B cell (primary cell): ENCODE data around the gene GATA3.

ENCODE experiments used
- EZH2 ChIP-seq: IDR thresholded peaks from 2 replicates; pipeline ENCODE4 v1.6.1; 2012; ENCODE audit warnings: borderline replicate concordance, low read depth, mild to moderate bottlenecking, moderate library complexity, low read length; ENCODE audit not compliant: insufficient read depth, poor library complexity, severe bottlenecking
- TF ChIP-seq, protein P1 (sequence below): fragments of 200-600 bp; IDR thresholded peaks from one replicate; pipeline ENCODE4 v1.8.0; 2022; ENCODE audit warnings: antibody characterized with exemption, mild to moderate bottlenecking

DNA sequence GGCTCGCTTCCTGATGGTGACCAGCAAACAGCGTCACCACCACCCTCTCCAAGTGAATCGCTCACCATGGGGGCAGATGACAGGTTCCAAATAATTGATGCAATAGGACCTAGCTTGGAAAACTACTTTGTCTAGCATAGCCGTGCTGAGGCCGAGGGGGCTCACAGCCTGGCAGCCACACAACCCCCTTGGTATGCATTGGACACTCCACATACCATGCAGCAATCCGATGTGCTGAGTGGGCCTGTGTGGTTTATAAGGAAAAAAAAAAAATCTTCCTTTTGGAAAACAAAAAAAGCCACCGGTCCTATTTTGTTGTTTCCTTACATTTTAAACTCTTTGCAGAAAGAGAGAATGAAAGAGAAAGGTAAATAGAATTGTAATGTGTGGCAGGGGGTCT lies 15.1 kb downstream of the GATA3 start:
- TF ChIP-seq, protein P1, sequence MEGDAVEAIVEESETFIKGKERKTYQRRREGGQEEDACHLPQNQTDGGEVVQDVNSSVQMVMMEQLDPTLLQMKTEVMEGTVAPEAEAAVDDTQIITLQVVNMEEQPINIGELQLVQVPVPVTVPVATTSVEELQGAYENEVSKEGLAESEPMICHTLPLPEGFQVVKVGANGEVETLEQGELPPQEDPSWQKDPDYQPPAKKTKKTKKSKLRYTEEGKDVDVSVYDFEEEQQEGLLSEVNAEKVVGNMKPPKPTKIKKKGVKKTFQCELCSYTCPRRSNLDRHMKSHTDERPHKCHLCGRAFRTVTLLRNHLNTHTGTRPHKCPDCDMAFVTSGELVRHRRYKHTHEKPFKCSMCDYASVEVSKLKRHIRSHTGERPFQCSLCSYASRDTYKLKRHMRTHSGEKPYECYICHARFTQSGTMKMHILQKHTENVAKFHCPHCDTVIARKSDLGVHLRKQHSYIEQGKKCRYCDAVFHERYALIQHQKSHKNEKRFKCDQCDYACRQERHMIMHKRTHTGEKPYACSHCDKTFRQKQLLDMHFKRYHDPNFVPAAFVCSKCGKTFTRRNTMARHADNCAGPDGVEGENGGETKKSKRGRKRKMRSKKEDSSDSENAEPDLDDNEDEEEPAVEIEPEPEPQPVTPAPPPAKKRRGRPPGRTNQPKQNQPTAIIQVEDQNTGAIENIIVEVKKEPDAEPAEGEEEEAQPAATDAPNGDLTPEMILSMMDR, result no peak
- TF ChIP-seq EZH2, result no peak
